Measurements from ENCODE around the gene TBL3. TPM values are rescaled to one million over a fixed set of nuclear protein-coding genes. Genes with fewer than 3 reads are reported as not detected.

TBL3 gene
- total RNA-seq, 2 experiments from 2014 or later, result 66.3 to 72.6 TPM

- Mint-ChIP-seq H3K4me3 (peak overlapping the region; percentile 74), H3K27ac (no peak overlapping the region), H3K9me3 (no peaks in the 10 kb centered on the region), H3K27me3 (peaks cover 41% of the 10 kb centered on the region), H3K4me1 (peaks cover 14% of the 10 kb centered on the region), H3K36me3 (peaks cover 4% of the 10 kb centered on the region)
- peak; percentile 27 for DNase-seq
These were observed 48.3 kb downstream of the TBL3 start for GRCh38 chr16:2019921-2020831.

- H3K9me3 Mint-ChIP-seq, result no peaks in the 10 kb centered on the region
- H3K36me3 Mint-ChIP-seq, result peaks cover 4% of the 10 kb centered on the region
- peak overlapping the region; percentile 70 for H3K4me3 Mint-ChIP-seq
- no peak for DNase-seq
- no peak overlapping the region for H3K27ac Mint-ChIP-seq
- H3K4me1 Mint-ChIP-seq, result peaks cover 18% of the 10 kb centered on the region
- H3K27me3 Mint-ChIP-seq, result peaks cover 48% of the 10 kb centered on the region
These were observed 50.9 kb downstream of the TBL3 start for GRCh38 chr16:2022723-2023091.

GRCh38 chr16:2023092-2024031 lies 51.5 kb downstream of the TBL3 start:
- Mint-ChIP-seq H3K9me3 (no peaks in the 10 kb centered on the region), H3K27me3 (peaks cover 44% of the 10 kb centered on the region), H3K4me3 (peak overlapping the region; percentile 70), H3K27ac (peak overlapping the region; percentile 68), H3K36me3 (peaks cover 4% of the 10 kb centered on the region), H3K4me1 (peaks cover 18% of the 10 kb centered on the region)
- DNase-seq, result peak; percentile 93

GRCh38 chr16:2024032-2024420 lies 52.2 kb downstream of the TBL3 start:
- DNase-seq, result no peak
- H3K27ac Mint-ChIP-seq, result no peak overlapping the region
- H3K4me3 Mint-ChIP-seq, result no peak overlapping the region
- H3K9me3 Mint-ChIP-seq, result no peaks in the 10 kb centered on the region
- H3K36me3 Mint-ChIP-seq, result peaks cover 4% of the 10 kb centered on the region
- H3K27me3 Mint-ChIP-seq, result peaks cover 39% of the 10 kb centered on the region
- H3K4me1 Mint-ChIP-seq, result peaks cover 18% of the 10 kb centered on the region

- Mint-ChIP-seq H3K27ac (no peak overlapping the region), H3K27me3 (peaks cover 35% of the 10 kb centered on the region), H3K36me3 (peaks cover 4% of the 10 kb centered on the region), H3K4me1 (peaks cover 18% of the 10 kb centered on the region), H3K4me3 (no peak overlapping the region), H3K9me3 (no peaks in the 10 kb centered on the region)
- DNase-seq, result no peak
These were observed 53.4 kb downstream of the TBL3 start for GRCh38 chr16:2025251-2025650.

- Mint-ChIP-seq H3K4me1 (peaks cover 13% of the 10 kb centered on the region), H3K27me3 (peaks cover 28% of the 10 kb centered on the region), H3K36me3 (peaks cover 2% of the 10 kb centered on the region), H3K27ac (no peak overlapping the region), H3K9me3 (no peaks in the 10 kb centered on the region), H3K4me3 (peak overlapping the region; percentile 47)
- DNase-seq, result no peak
These were observed 54.1 kb downstream of the TBL3 start for GRCh38 chr16:2025878-2026460.

- H3K4me1 Mint-ChIP-seq, result peaks cover 12% of the 10 kb centered on the region
- H3K4me3 Mint-ChIP-seq, result peak within 1 kb of the TSS; percentile 54
- no peaks in the 10 kb centered on the region for H3K9me3 Mint-ChIP-seq
- H3K27me3 Mint-ChIP-seq, result peaks cover 23% of the 10 kb centered on the region
- no peak within 1 kb of the TSS for H3K27ac Mint-ChIP-seq
- no peak for DNase-seq
- H3K36me3 Mint-ChIP-seq, result peaks cover 2% of the 10 kb centered on the region
These were observed 54.7 kb downstream of the TBL3 start, which contains the start of gene NHERF2 for GRCh38 chr16:2026461-2027023. Gene NHERF2, plus strand, starts transcription at chr16:2026902. Its CDS starts 104 bp downstream, at chr16:2027006.

- Mint-ChIP-seq H3K36me3 (peaks cover 2% of the 10 kb centered on the region), H3K9me3 (no peaks in the 10 kb centered on the region), H3K27me3 (peaks cover 15% of the 10 kb centered on the region), H3K4me1 (peaks cover 11% of the 10 kb centered on the region), H3K27ac (no peak overlapping the region), H3K4me3 (peak overlapping the region; percentile 54)
- DNase-seq, result no peak
These were observed 55.5 kb downstream of the TBL3 start for GRCh38 chr16:2027024-2028010.

- H3K27ac Mint-ChIP-seq, result no peak overlapping the region
- no peaks in the 10 kb centered on the region for H3K9me3 Mint-ChIP-seq
- H3K27me3 Mint-ChIP-seq, result peaks cover 7% of the 10 kb centered on the region
- H3K4me3 Mint-ChIP-seq, result no peak overlapping the region
- DNase-seq, result no peak
- peaks cover 6% of the 10 kb centered on the region for H3K4me1 Mint-ChIP-seq
- no peaks in the 10 kb centered on the region for H3K36me3 Mint-ChIP-seq
These were observed 56.3 kb downstream of the TBL3 start for GRCh38 chr16:2028146-2028545.

GRCh38 chr16:2028620-2029220 lies 56.9 kb downstream of the TBL3 start:
- Mint-ChIP-seq H3K4me3 (no peak overlapping the region), H3K4me1 (peaks cover 6% of the 10 kb centered on the region)

GRCh38 chr16:2029350-2029749 lies 57.5 kb downstream of the TBL3 start:
- no peaks in the 10 kb centered on the region for H3K36me3 Mint-ChIP-seq
- H3K27ac Mint-ChIP-seq, result no peak overlapping the region
- no peaks in the 10 kb centered on the region for H3K9me3 Mint-ChIP-seq
- H3K4me3 Mint-ChIP-seq, result no peak overlapping the region
- H3K27me3 Mint-ChIP-seq, result peaks cover 7% of the 10 kb centered on the region
- DNase-seq, result no peak
- peaks cover 4% of the 10 kb centered on the region for H3K4me1 Mint-ChIP-seq

More at GRCh38 chr16:2028620-2029220, 56.9 kb downstream of the TBL3 start:
- no peaks in the 10 kb centered on the region for H3K9me3 Mint-ChIP-seq
- peaks cover 7% of the 10 kb centered on the region for H3K27me3 Mint-ChIP-seq
- no peak overlapping the region for H3K27ac Mint-ChIP-seq
- no peak for DNase-seq
- no peaks in the 10 kb centered on the region for H3K36me3 Mint-ChIP-seq

GRCh38 chr16:2030036-2030435 lies 58.2 kb downstream of the TBL3 start:
- no peak for DNase-seq
- H3K4me3 Mint-ChIP-seq, result no peak overlapping the region
- H3K27ac Mint-ChIP-seq, result no peak overlapping the region
- H3K9me3 Mint-ChIP-seq, result no peaks in the 10 kb centered on the region
- peaks cover 7% of the 10 kb centered on the region for H3K27me3 Mint-ChIP-seq
- H3K4me1 Mint-ChIP-seq, result peaks cover 4% of the 10 kb centered on the region
- no peaks in the 10 kb centered on the region for H3K36me3 Mint-ChIP-seq

GRCh38 chr16:2031081-2031577 lies 59.3 kb downstream of the TBL3 start:
- Mint-ChIP-seq H3K4me1 (no peaks in the 10 kb centered on the region), H3K27me3 (peaks cover 3% of the 10 kb centered on the region), H3K9me3 (no peaks in the 10 kb centered on the region), H3K36me3 (no peaks in the 10 kb centered on the region), H3K27ac (no peak overlapping the region), H3K4me3 (no peak overlapping the region)
- no peak for DNase-seq
